Measurements from ENCODE around the gene RBM4B. TPM values are rescaled to one million over a fixed set of nuclear protein-coding genes. Genes with fewer than 3 reads are reported as not detected.

Gene RBM4B
- total and polyA plus RNA-seq, 4 donors: 9.4 to 33.9 (median 11.1) TPM

DNA sequence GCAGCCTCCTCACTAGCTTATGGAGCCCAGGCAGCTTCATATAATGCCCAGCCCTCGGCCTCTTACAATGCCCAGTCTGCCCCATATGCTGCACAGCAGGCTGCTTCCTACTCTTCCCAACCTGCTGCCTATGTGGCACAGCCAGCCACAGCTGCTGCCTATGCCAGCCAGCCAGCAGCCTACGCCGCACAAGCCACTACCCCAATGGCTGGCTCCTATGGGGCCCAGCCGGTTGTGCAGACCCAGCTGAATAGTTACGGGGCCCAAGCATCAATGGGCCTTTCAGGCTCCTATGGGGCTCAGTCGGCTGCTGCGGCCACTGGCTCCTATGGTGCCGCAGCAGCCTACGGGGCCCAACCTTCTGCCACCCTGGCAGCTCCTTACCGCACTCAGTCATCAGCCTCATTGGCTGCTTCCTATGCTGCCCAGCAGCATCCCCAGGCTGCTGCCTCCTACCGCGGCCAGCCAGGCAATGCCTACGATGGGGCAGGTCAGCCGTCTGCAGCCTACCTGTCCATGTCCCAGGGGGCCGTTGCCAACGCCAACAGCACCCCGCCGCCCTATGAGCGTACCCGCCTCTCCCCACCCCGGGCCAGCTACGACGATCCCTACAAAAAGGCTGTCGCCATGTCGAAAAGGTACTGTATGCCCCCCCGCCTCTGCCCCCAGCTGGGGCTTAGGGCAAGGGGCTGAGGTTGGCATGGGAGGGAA is 52.5 kb downstream of the RBM4B start:
- H3K27me3 ChIP-seq (ENCODE audit: control insufficient read depth in 3 of 3, insufficient read depth in 3 of 3, low read length in 2 of 3): no peaks in the 10 kb centered on the region
- WGBS, 2 donors: 95 to 97% methylated on average over 19 to 26 of the region's 26 CpGs
- H3K4me3 ChIP-seq: no peak overlapping the region
- H3K4me1 ChIP-seq (ENCODE audit: control insufficient read depth in 5 of 5, insufficient read depth in 5 of 5, low read length in 5 of 5): peaks cover 0 to 11% (median 4%) of the 10 kb centered on the region in 5 donors
- H3K9me3 ChIP-seq (ENCODE audit: control insufficient read depth in 4 of 4, insufficient read depth in 3 of 4, low read length in 3 of 4): no peaks in the 10 kb centered on the region
- TF ChIP-seq, protein P1, sequence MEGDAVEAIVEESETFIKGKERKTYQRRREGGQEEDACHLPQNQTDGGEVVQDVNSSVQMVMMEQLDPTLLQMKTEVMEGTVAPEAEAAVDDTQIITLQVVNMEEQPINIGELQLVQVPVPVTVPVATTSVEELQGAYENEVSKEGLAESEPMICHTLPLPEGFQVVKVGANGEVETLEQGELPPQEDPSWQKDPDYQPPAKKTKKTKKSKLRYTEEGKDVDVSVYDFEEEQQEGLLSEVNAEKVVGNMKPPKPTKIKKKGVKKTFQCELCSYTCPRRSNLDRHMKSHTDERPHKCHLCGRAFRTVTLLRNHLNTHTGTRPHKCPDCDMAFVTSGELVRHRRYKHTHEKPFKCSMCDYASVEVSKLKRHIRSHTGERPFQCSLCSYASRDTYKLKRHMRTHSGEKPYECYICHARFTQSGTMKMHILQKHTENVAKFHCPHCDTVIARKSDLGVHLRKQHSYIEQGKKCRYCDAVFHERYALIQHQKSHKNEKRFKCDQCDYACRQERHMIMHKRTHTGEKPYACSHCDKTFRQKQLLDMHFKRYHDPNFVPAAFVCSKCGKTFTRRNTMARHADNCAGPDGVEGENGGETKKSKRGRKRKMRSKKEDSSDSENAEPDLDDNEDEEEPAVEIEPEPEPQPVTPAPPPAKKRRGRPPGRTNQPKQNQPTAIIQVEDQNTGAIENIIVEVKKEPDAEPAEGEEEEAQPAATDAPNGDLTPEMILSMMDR (IDR thresholded peaks at IDR 0.05; ENCODE audit: control extremely low read depth, extremely low read depth): no peak
- H3K36me3 ChIP-seq (ENCODE audit: control insufficient read depth in 4 of 4, insufficient read depth in 4 of 4, low read length in 4 of 4): peaks cover 19 to 67% (median 61%) of the 10 kb centered on the region in 4 donors
- no peak for ATAC-seq (ENCODE audit: insufficient read depth, low FRiP score)
- no peak overlapping the region for H3K27ac ChIP-seq (ENCODE audit: low read depth in 1 of 2, low read length in 1 of 2)
- no peak overlapping the region for H3K9ac ChIP-seq (ENCODE audit: insufficient read depth in 1 of 2, low read length in 2 of 2)
- DNase-seq: no peak

DNA sequence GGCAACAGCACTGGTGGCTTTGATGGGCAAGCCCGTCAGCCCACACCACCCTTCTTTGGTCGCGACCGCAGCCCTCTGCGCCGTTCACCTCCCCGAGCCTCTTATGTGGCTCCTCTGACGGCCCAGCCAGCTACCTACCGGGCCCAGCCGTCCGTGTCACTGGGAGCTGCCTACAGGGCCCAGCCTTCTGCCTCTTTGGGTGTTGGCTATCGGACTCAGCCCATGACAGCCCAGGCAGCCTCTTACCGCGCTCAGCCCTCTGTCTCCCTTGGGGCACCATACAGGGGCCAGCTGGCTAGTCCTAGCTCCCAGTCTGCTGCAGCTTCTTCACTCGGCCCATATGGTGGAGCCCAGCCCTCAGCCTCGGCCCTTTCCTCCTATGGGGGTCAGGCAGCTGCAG is 53.2 kb downstream of the RBM4B start:
- H3K27ac ChIP-seq (ENCODE audit: low read depth in 1 of 2, low read length in 1 of 2): no peak overlapping the region
- H3K36me3 ChIP-seq (ENCODE audit: control insufficient read depth in 4 of 4, insufficient read depth in 4 of 4, low read length in 4 of 4): peaks cover 19 to 60% (median 56%) of the 10 kb centered on the region in 4 donors
- WGBS, 2 donors: 91 to 93% methylated on average over 16 of the region's 16 CpGs
- no peak for ATAC-seq (ENCODE audit: insufficient read depth, low FRiP score)
- H3K27me3 ChIP-seq (ENCODE audit: control insufficient read depth in 3 of 3, insufficient read depth in 3 of 3, low read length in 2 of 3): no peaks in the 10 kb centered on the region
- no peak overlapping the region for H3K4me3 ChIP-seq
- H3K9ac ChIP-seq (ENCODE audit: insufficient read depth in 1 of 2, low read length in 2 of 2): no peak overlapping the region
- H3K9me3 ChIP-seq (ENCODE audit: control insufficient read depth in 4 of 4, insufficient read depth in 3 of 4, low read length in 3 of 4): no peaks in the 10 kb centered on the region
- DNase-seq: no peak
- peaks cover 0 to 11% (median 7%) of the 10 kb centered on the region in 5 donors for H3K4me1 ChIP-seq (ENCODE audit: control insufficient read depth in 5 of 5, insufficient read depth in 5 of 5, low read length in 5 of 5)
- TF ChIP-seq, protein P1 (IDR thresholded peaks at IDR 0.05; ENCODE audit: control extremely low read depth, extremely low read depth): no peak

DNA sequence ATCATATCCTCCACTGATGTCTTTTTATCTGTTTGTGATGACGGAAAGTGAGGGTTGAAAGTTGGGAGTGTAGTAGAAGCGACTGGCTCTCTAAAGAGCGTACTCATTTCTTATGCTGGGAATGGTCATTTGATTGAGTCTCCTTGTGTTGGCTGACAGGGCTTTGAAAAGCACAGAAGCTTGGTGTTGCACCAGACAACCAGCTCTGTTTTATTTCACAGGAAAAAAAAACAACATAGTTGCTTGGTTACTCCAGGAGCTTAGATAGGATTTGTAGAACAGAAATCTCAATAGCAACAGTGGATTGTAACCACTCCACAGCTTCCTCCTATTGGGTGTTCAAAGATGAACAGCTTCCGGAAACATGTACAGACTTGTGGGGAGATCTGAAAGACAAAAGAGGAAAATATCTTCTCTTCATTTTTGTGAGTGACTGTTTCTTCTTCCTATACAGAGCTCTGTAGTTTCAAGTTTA is 58.6 kb downstream of the RBM4B start:
- TF ChIP-seq, protein P1 (IDR thresholded peaks at IDR 0.05; ENCODE audit: control extremely low read depth, extremely low read depth): no peak
- 41 to 42% methylated on average over 4 of the region's 4 CpGs for WGBS, 2 donors
- Histone ChIP-seq H3K9me3 (ENCODE audit: control insufficient read depth in 4 of 4, insufficient read depth in 3 of 4, low read length in 3 of 4) (no peaks in the 10 kb centered on the region), H3K9ac (ENCODE audit: insufficient read depth in 1 of 2, low read length in 2 of 2) (peak overlapping the region in 1 of 2 donors; percentile 42), H3K4me1 (ENCODE audit: control insufficient read depth in 5 of 5, insufficient read depth in 5 of 5, low read length in 5 of 5) (peaks cover 0 to 24% (median 12%) of the 10 kb centered on the region in 5 donors), H3K27ac (ENCODE audit: low read depth in 1 of 2, low read length in 1 of 2) (peak overlapping the region; percentile 58 to 72), H3K27me3 (ENCODE audit: control insufficient read depth in 3 of 3, insufficient read depth in 3 of 3, low read length in 2 of 3) (no peaks in the 10 kb centered on the region), H3K4me3 (no peak overlapping the region), H3K36me3 (ENCODE audit: control insufficient read depth in 4 of 4, insufficient read depth in 4 of 4, low read length in 4 of 4) (peaks cover 0 to 25% (median 15%) of the 10 kb centered on the region in 4 donors)
- DNase-seq (peak in 2 of 3 donors; percentile 35 to 53), ATAC-seq (ENCODE audit: insufficient read depth, low FRiP score) (no peak)

All from lung (tissue), 12 donors.